KMS-11 (cell line): ENCODE results near the gene CNTNAP5.

Experiments used
- H2AFZ ChIP-seq: fragments of 200-600 bp; sonication (generic); 2 replicates; pipeline ENCODE4 v1.6.1; 2016; ENCODE audit warnings: antibody characterized with exemption, mixed run types, low read depth
- H3K27ac ChIP-seq: fragments of 200-600 bp; sonication (generic); 2 replicates; pipeline ENCODE4 v1.6.1; 2016; ENCODE audit warnings: mild to moderate bottlenecking, mixed run types
- H3K27me3 ChIP-seq: fragments of 200-600 bp; sonication (generic); 2 replicates; pipeline ENCODE4 v1.6.1; 2017; ENCODE audit warnings: mild to moderate bottlenecking, low read depth, mixed run types, moderate library complexity; ENCODE audit not compliant: insufficient read depth
- H3K36me3 ChIP-seq: fragments of 200-600 bp; sonication (generic); 2 replicates; pipeline ENCODE4 v1.6.1; 2017; ENCODE audit warnings: mild to moderate bottlenecking, mixed run types; ENCODE audit not compliant: insufficient read depth
- H3K4me1 ChIP-seq: fragments of 200-600 bp; sonication (generic); 2 replicates; pipeline ENCODE4 v1.6.1; 2016; ENCODE audit warnings: mild to moderate bottlenecking, low read depth, mixed run types; ENCODE audit not compliant: poor library complexity, severe bottlenecking
- H3K4me2 ChIP-seq: fragments of 200-600 bp; sonication (generic); 2 replicates; pipeline ENCODE4 v1.7.0; 2016; ENCODE audit warnings: mild to moderate bottlenecking, mixed run types
- H3K4me3 ChIP-seq: fragments of 200-600 bp; sonication (generic); IDR thresholded peaks from 2 replicates; pipeline ENCODE4 v1.6.1; 2017; ENCODE audit warnings: low read depth, low read length, mixed read lengths; ENCODE audit not compliant: insufficient read depth
- H3K79me2 ChIP-seq: fragments of 200-600 bp; sonication (generic); 2 replicates; pipeline ENCODE4 v1.6.1; 2016; ENCODE audit warnings: low read depth, mixed run types; ENCODE audit not compliant: insufficient read depth
- H3K9ac ChIP-seq: fragments of 200-600 bp; sonication (generic); 2 replicates; pipeline ENCODE4 v1.6.1; 2016; ENCODE audit warnings: mild to moderate bottlenecking, mixed run types
- H4K20me1 ChIP-seq: fragments of 200-600 bp; sonication (generic); 2 replicates; pipeline ENCODE4 v1.6.1; 2016; ENCODE audit warnings: mild to moderate bottlenecking, mixed run types; ENCODE audit not compliant: insufficient read depth
- TF ChIP-seq, protein P1 (sequence below): fragments of 200-600 bp; sonication (generic); conservative IDR thresholded peaks from 2 replicates; pipeline ENCODE4 v1.6.1; 2017; ENCODE audit warnings: low read depth, mild to moderate bottlenecking, antibody characterized with exemption, low read length, moderate library complexity, mixed read lengths

Gene CNTNAP5

DNA sequence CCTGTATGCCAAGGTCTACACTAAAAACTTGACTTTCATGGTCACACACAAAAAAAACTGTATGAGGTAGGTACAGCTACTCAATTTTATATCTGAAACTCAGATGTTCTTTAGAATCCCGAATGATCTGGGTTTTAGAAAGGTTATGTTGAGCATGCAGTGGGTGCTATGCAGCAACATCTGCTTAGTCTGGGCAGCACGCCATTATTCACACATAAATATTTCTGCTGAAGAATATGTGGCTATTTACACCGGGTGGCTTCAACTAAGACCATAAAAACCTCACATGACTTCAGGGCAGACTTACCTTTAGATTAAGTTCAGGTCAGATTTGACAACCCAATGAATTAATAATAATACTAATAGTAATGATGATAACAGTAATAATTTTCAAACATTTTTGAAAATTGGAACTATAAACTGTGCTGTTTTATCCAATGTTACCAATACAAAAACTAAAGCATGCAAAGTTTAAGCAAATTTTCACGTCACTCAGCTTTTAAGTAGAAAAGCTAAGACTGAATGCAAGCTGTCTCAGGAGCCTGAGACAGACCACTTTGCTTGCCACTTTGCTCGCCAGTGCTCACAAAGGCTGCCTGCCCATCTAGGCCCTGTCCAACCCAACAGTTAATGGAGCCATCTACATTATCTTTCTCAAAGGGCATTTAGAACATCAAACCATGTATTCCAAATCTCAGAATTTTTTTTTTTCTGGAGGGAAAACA is 292.0 kb downstream of the CNTNAP5 start:
- no peaks in the 10 kb centered on the region for H3K36me3 ChIP-seq
- no peak overlapping the region for H3K4me2 ChIP-seq
- H3K79me2 ChIP-seq = no peaks in the 10 kb centered on the region
- no peaks in the 10 kb centered on the region for H3K27me3 ChIP-seq
- H2AFZ ChIP-seq = no peak overlapping the region
- H3K4me1 ChIP-seq = no peaks in the 10 kb centered on the region
- H4K20me1 ChIP-seq = no peaks in the 10 kb centered on the region
- H3K4me3 ChIP-seq = no peak overlapping the region
- H3K27ac ChIP-seq = no peak overlapping the region
- TF ChIP-seq, protein P1, sequence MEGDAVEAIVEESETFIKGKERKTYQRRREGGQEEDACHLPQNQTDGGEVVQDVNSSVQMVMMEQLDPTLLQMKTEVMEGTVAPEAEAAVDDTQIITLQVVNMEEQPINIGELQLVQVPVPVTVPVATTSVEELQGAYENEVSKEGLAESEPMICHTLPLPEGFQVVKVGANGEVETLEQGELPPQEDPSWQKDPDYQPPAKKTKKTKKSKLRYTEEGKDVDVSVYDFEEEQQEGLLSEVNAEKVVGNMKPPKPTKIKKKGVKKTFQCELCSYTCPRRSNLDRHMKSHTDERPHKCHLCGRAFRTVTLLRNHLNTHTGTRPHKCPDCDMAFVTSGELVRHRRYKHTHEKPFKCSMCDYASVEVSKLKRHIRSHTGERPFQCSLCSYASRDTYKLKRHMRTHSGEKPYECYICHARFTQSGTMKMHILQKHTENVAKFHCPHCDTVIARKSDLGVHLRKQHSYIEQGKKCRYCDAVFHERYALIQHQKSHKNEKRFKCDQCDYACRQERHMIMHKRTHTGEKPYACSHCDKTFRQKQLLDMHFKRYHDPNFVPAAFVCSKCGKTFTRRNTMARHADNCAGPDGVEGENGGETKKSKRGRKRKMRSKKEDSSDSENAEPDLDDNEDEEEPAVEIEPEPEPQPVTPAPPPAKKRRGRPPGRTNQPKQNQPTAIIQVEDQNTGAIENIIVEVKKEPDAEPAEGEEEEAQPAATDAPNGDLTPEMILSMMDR = no peak
- no peak overlapping the region for H3K9ac ChIP-seq

DNA sequence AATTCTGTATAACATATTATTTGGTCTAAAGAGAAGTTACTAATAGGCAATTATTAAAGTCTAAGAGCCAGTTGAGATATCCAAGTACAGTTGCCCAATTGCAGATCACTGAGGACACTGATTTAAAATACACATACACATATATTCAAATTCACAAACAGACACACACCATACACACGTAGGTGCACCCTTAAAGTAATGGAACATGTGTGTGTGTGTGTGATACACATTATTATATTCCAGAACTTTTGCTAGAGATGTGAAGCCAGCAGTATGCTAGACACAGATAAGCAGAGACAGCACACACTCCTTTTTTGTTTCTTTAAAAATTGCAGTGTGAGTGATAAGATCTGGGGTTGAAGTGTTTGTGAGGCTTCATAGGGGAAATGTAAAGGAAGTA is 292.5 kb downstream of the CNTNAP5 start:
- H3K9ac ChIP-seq = no peak overlapping the region
- H3K4me1 ChIP-seq = no peaks in the 10 kb centered on the region
- no peaks in the 10 kb centered on the region for H3K79me2 ChIP-seq
- H2AFZ ChIP-seq = no peak overlapping the region
- TF ChIP-seq, protein P1 = no peak
- H3K4me2 ChIP-seq = no peak overlapping the region
- no peaks in the 10 kb centered on the region for H4K20me1 ChIP-seq
- H3K27ac ChIP-seq = no peak overlapping the region
- H3K27me3 ChIP-seq = no peaks in the 10 kb centered on the region
- no peak overlapping the region for H3K4me3 ChIP-seq
- H3K36me3 ChIP-seq = no peaks in the 10 kb centered on the region

DNA sequence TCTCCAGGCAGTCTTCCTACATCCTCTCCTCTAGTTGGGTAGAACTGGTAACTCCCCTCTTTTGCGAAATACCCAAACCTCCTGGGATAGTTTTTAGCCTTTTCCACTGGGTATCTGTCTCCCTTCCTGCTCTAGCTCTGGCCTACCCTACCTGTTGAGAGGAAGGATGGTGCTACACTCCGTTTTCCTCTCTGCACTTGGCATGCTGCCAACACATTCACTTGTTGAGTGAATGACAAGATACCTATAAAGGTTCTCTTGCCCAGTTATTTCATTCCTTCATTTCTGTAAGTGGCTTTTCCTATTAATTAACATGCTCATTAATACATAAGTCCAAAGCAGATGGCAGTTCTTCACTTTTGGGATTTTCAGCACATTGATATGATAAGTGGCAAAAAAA is 293.8 kb downstream of the CNTNAP5 start:
- no peaks in the 10 kb centered on the region for H3K27me3 ChIP-seq
- H2AFZ ChIP-seq = no peak overlapping the region
- H4K20me1 ChIP-seq = no peaks in the 10 kb centered on the region
- no peaks in the 10 kb centered on the region for H3K79me2 ChIP-seq
- no peak overlapping the region for H3K9ac ChIP-seq
- no peak overlapping the region for H3K27ac ChIP-seq
- no peak overlapping the region for H3K4me3 ChIP-seq
- no peaks in the 10 kb centered on the region for H3K36me3 ChIP-seq
- no peak overlapping the region for H3K4me2 ChIP-seq
- TF ChIP-seq, protein P1 = no peak
- no peaks in the 10 kb centered on the region for H3K4me1 ChIP-seq

DNA sequence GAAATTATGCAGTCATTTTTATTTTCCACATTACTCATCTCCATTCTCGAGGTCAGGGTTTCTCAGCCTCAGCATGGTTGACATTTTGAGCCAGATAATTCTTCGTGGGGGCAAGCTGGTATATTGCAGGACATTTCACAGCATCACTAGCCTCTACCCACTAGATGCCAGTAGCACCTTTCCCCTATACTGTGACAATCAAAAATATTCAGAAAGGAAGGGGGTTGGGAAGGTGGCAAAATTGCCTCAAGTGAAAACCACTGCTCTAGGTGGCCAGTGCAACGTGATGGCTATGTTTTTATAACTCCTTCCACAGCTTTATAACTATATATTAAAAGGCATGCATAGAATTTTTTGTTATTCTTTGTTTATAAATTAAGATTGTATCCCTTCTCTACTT is 294.5 kb downstream of the CNTNAP5 start:
- Histone ChIP-seq H2AFZ (no peak overlapping the region), H3K79me2 (no peaks in the 10 kb centered on the region), H3K4me3 (no peak overlapping the region), H3K27me3 (no peaks in the 10 kb centered on the region), H3K4me2 (no peak overlapping the region), H3K36me3 (no peaks in the 10 kb centered on the region), H4K20me1 (no peaks in the 10 kb centered on the region), H3K27ac (no peak overlapping the region), H3K9ac (no peak overlapping the region), H3K4me1 (no peaks in the 10 kb centered on the region)
- TF ChIP-seq, protein P1 = no peak
